HEK293 (cell line): ENCODE measurements around the gene NLRP9.

Experiments used
- CTCF ChIA-PET: fragments of 350-600 bp; formaldehyde crosslinking; extraction: SDS; loops from one replicate; lab custom pipeline; 2021; ENCODE audit warnings: antibody characterized with exemption; lab: Yijun Ruan, JAX
- POLR2A ChIA-PET: fragments of 300-600 bp; formaldehyde crosslinking; extraction: SDS; loops from one replicate; lab custom pipeline; 2020; ENCODE audit warnings: antibody characterized with exemption, inconsistent platforms; lab: Yijun Ruan, JAX
- H3K27ac ChIP-seq: fragments of 200-500 bp; sonication (Bioruptor generic); 2 replicates; pipeline ENCODE4 v1.5.1; 2014; ENCODE audit warnings: low read depth, low read length, control low read depth, inconsistent platforms; ENCODE audit errors: extremely low read depth
- H3K36me3 ChIP-seq, 2 experiments: fragments of 200-500 bp in 1 of 2; sonication (Bioruptor generic) in 1 of 2; 1 replicate in 1 of 2; 2 replicates in 1 of 2; pipeline ENCODE4 v1.5.1; 2014 to 2017; ENCODE audit warnings: inconsistent platforms in 2 of 2, low read length in 2 of 2; ENCODE audit not compliant: control insufficient read depth in 2 of 2, insufficient read depth in 1 of 2
- H3K4me1 ChIP-seq: fragments of 200-500 bp; sonication (Bioruptor generic); 2 replicates; pipeline ENCODE4 v1.5.1; 2014; ENCODE audit warnings: mild to moderate bottlenecking, low read length, inconsistent platforms; ENCODE audit not compliant: control insufficient read depth, insufficient read depth
- H3K4me3 ChIP-seq: 2 replicates; pipeline ENCODE4 v1.5.1; 2011; ENCODE audit warnings: low read depth, mild to moderate bottlenecking, control low read depth, low read length, moderate library complexity
- H3K9me3 ChIP-seq: fragments of 200-500 bp; sonication (Bioruptor generic); 2 replicates; pipeline ENCODE4 v1.5.1; 2014; ENCODE audit warnings: low read depth, low read length, inconsistent platforms; ENCODE audit not compliant: control insufficient read depth, insufficient read depth
- BCL11B ChIP-seq: fragments of 450-650 bp; formaldehyde crosslinking; IDR thresholded peaks from 2 replicates; pipeline ENCODE4 v1.5.1; 2016; ENCODE audit warnings: low read depth, missing biosample characterization, missing genetic modification characterization
- GLIS2 ChIP-seq: fragments of 450-650 bp; formaldehyde crosslinking; IDR thresholded peaks from 2 replicates; pipeline ENCODE4 v1.5.1; 2016; ENCODE audit warnings: missing biosample characterization, missing genetic modification characterization
- HOXA7 ChIP-seq: sonication (generic); formaldehyde crosslinking; IDR thresholded peaks from 2 replicates; pipeline ENCODE4 v1.8.1; 2022; ENCODE audit warnings: missing genetic modification reagents, borderline replicate concordance
- KLF8 ChIP-seq: fragments of 450-650 bp; formaldehyde crosslinking; IDR thresholded peaks from 2 replicates; pipeline ENCODE4 v1.5.1; 2016; ENCODE audit warnings: missing biosample characterization, missing genetic modification characterization
- PATZ1 ChIP-seq: fragments of 450-650 bp; formaldehyde crosslinking; IDR thresholded peaks from 2 replicates; pipeline ENCODE4 v1.5.1; 2016; ENCODE audit warnings: missing biosample characterization, missing genetic modification characterization
- RBAK ChIP-seq: fragments of 450-650 bp; formaldehyde crosslinking; IDR thresholded peaks from 2 replicates; pipeline ENCODE4 v1.5.1; 2016; ENCODE audit warnings: missing biosample characterization, missing genetic modification characterization
- SCRT1 ChIP-seq: fragments of 450-650 bp; formaldehyde crosslinking; IDR thresholded peaks from 2 replicates; pipeline ENCODE4 v1.5.1; 2016; ENCODE audit warnings: missing biosample characterization, missing genetic modification characterization, borderline replicate concordance
- SP3 ChIP-seq: fragments of 450-650 bp; formaldehyde crosslinking; IDR thresholded peaks from 2 replicates; pipeline ENCODE4 v1.5.1; 2016; ENCODE audit warnings: missing biosample characterization, missing genetic modification characterization
- TSHZ1 ChIP-seq: fragments of 450-650 bp; formaldehyde crosslinking; IDR thresholded peaks from 2 replicates; pipeline ENCODE4 v1.5.1; 2016; ENCODE audit warnings: missing biosample characterization, missing genetic modification characterization, borderline replicate concordance
- YY2 ChIP-seq: fragments of 450-650 bp; formaldehyde crosslinking; IDR thresholded peaks from 2 replicates; pipeline ENCODE4 v1.5.1; 2016; ENCODE audit warnings: missing biosample characterization, missing genetic modification characterization
- ZBTB11 ChIP-seq: fragments of 450-650 bp; formaldehyde crosslinking; conservative IDR thresholded peaks from 2 replicates; pipeline ENCODE4 v1.5.1; 2016; ENCODE audit warnings: low read depth, missing biosample characterization, missing genetic modification characterization
- ZFP3 ChIP-seq: fragments of 450-650 bp; formaldehyde crosslinking; IDR thresholded peaks from 2 replicates; pipeline ENCODE4 v1.5.1; 2016; ENCODE audit warnings: low read depth, missing biosample characterization, missing genetic modification characterization
- ZIC2 ChIP-seq: fragments of 450-650 bp; formaldehyde crosslinking; IDR thresholded peaks from 2 replicates; pipeline ENCODE4 v1.5.1; 2016; ENCODE audit warnings: missing biosample characterization, missing genetic modification characterization
- ZNF121 ChIP-seq: fragments of 450-650 bp; formaldehyde crosslinking; IDR thresholded peaks from 2 replicates; pipeline ENCODE4 v1.5.1; 2016; ENCODE audit warnings: missing biosample characterization, missing genetic modification characterization
- ZNF157 ChIP-seq: fragments of 450-650 bp; formaldehyde crosslinking; IDR thresholded peaks from 2 replicates; pipeline ENCODE4 v1.5.1; 2016; ENCODE audit warnings: missing biosample characterization, missing genetic modification characterization
- ZNF423 ChIP-seq: fragments of 450-650 bp; formaldehyde crosslinking; IDR thresholded peaks from 2 replicates; pipeline ENCODE4 v1.5.1; 2016; ENCODE audit warnings: missing biosample characterization, missing genetic modification characterization
- ZNF510 ChIP-seq: fragments of 450-650 bp; formaldehyde crosslinking; IDR thresholded peaks from 2 replicates; pipeline ENCODE4 v1.5.1; 2018; ENCODE audit warnings: mild to moderate bottlenecking, missing genetic modification characterization, missing biosample characterization; ENCODE audit not compliant: insufficient replicate concordance
- ZNF530 ChIP-seq: fragments of 450-650 bp; formaldehyde crosslinking; IDR thresholded peaks from 2 replicates; pipeline ENCODE4 v1.5.1; 2016; ENCODE audit warnings: low read depth, missing biosample characterization, missing genetic modification characterization
- ZNF580 ChIP-seq: fragments of 450-650 bp; formaldehyde crosslinking; IDR thresholded peaks from 2 replicates; pipeline ENCODE4 v1.5.1; 2016; ENCODE audit warnings: missing biosample characterization, missing genetic modification characterization
- ZNF639 ChIP-seq: fragments of 450-650 bp; formaldehyde crosslinking; IDR thresholded peaks from 2 replicates; pipeline ENCODE4 v1.5.1; 2016; ENCODE audit warnings: missing biosample characterization, missing genetic modification characterization
- ZNF677 ChIP-seq: fragments of 450-650 bp; IDR thresholded peaks from 2 replicates; pipeline ENCODE4 v1.5.0; 2018; ENCODE audit warnings: missing biosample characterization, mild to moderate bottlenecking, missing genetic modification characterization, moderate library complexity
- ZNF701 ChIP-seq: fragments of 450-650 bp; formaldehyde crosslinking; IDR thresholded peaks from 2 replicates; pipeline ENCODE4 v1.5.1; 2016; ENCODE audit warnings: missing biosample characterization, missing genetic modification characterization
- ZNF707 ChIP-seq: fragments of 450-650 bp; formaldehyde crosslinking; IDR thresholded peaks from 2 replicates; pipeline ENCODE4 v1.5.1; 2016; ENCODE audit warnings: missing biosample characterization, missing genetic modification characterization
- ZSCAN23 ChIP-seq: fragments of 450-650 bp; formaldehyde crosslinking; IDR thresholded peaks from 2 replicates; pipeline ENCODE4 v1.5.1; 2016; ENCODE audit warnings: missing biosample characterization, missing genetic modification characterization
- ZSCAN5A ChIP-seq: fragments of 450-650 bp; formaldehyde crosslinking; IDR thresholded peaks from 2 replicates; pipeline ENCODE4 v1.5.1; 2016; ENCODE audit warnings: missing biosample characterization, missing genetic modification characterization

The NLRP9 gene

GRCh38 chr19:55660991-55661390 is 77.2 kb downstream of the NLRP9 start:
- Histone ChIP-seq H3K27ac (no peak overlapping the region), H3K36me3 (peaks cover 54 to 91% of the 10 kb centered on the region in 2 experiments), H3K4me3 (no peak overlapping the region), H3K4me1 (peaks cover 11% of the 10 kb centered on the region)
- ChIA-PET CTCF (interaction anchor here (1.7 kb wide), 1 partner anchor 10 kb away, joined by 10 read pairs; no protein-coding TSS in a partner anchor), POLR2A (no interaction called here)
- no peak for TF ChIP-seq ZNF121
- TF ChIP-seq HOXA7 (CRISPR knock-in tag) = no peak
- no peak for TF ChIP-seq ZBTB11 (tag by site-specific recombination)
- TF ChIP-seq ZNF157 = no peak
- TF ChIP-seq ZFP3 = no peak
- TF ChIP-seq ZNF510 (tag by site-specific recombination) = no peak
- TF ChIP-seq ZNF423 (tag by site-specific recombination) = no peak
- TF ChIP-seq ZNF639 = no peak
- TF ChIP-seq ZIC2 (tag by site-specific recombination) = no peak
- TF ChIP-seq KLF8 (tag by site-specific recombination) = no peak
- no peak for TF ChIP-seq SP3 (tag by site-specific recombination)
- no peak for TF ChIP-seq ZSCAN5A (tag by site-specific recombination)
- TF ChIP-seq BCL11B = no peak
- no peak for TF ChIP-seq ZNF580 (tag by site-specific recombination)
- TF ChIP-seq, all 188 proteins: peak for 0
- H3K9me3 ChIP-seq = no peaks in the 10 kb centered on the region

- POLR2A ChIA-PET = interaction anchor here (0.6 to 1.6 kb wide), 2 partner anchors 11 to 128 kb away, joined by 4 to 6 read pairs; no protein-coding TSS in a partner anchor
- TF ChIP-seq TSHZ1 (tag by site-specific recombination) (no peak), ZNF707 (no peak), SCRT1 (tag by site-specific recombination) (no peak), RBAK (tag by site-specific recombination) (no peak), ZNF677 (tag by site-specific recombination) (no peak), ZSCAN23 (tag by site-specific recombination) (no peak), ZNF530 (tag by site-specific recombination) (no peak), YY2 (tag by site-specific recombination) (no peak), PATZ1 (tag by site-specific recombination) (no peak), GLIS2 (tag by site-specific recombination) (no peak), ZNF701 (tag by site-specific recombination) (no peak)
- H3K27ac ChIP-seq = no peak overlapping the region
- no peaks in the 10 kb centered on the region for H3K9me3 ChIP-seq
- H3K4me3 ChIP-seq = no peak overlapping the region
- peaks cover 54 to 90% of the 10 kb centered on the region in 2 experiments for H3K36me3 ChIP-seq
- CTCF ChIA-PET = interaction anchor here (1.7 kb wide), 1 partner anchor 11 kb away, joined by 10 read pairs; no protein-coding TSS in a partner anchor
- H3K4me1 ChIP-seq = peaks cover 11% of the 10 kb centered on the region
Measured at GRCh38 chr19:55660404-55660803, 77.8 kb downstream of the NLRP9 start.
